Ammon's horn (tissue), 1 donor: ENCODE results near the gene PTPRD.

Experiments
- DNase-seq: peaks from one replicate; pipeline ENCODE4 v3.0.0-alpha.2; 2016; ENCODE audit warnings: low spot score

PTPRD gene

GRCh38 chr9:9752722-9753121 lies 860.1 kb downstream of the PTPRD start:
- DNase-seq: no peak

GRCh38 chr9:9751996-9752395 lies 860.8 kb downstream of the PTPRD start:
- no peak for DNase-seq

- DNase-seq: no peak
Observed at GRCh38 chr9:9750719-9751118, 862.1 kb downstream of the PTPRD start.

GRCh38 chr9:9749591-9749990 lies 863.2 kb downstream of the PTPRD start:
- DNase-seq: no peak

- DNase-seq: no peak
Observed at GRCh38 chr9:9747787-9748186, 865.0 kb downstream of the PTPRD start.

- no peak for DNase-seq
Observed at GRCh38 chr9:9746826-9747225, 866.0 kb downstream of the PTPRD start.

- no peak for DNase-seq
Observed at GRCh38 chr9:9743822-9744221, 869.0 kb downstream of the PTPRD start.

GRCh38 chr9:9730174-9730573 lies 882.6 kb downstream of the PTPRD start:
- DNase-seq: no peak

- DNase-seq: no peak
Observed at GRCh38 chr9:9729082-9729481, 883.7 kb downstream of the PTPRD start.

GRCh38 chr9:9719373-9720112 lies 893.3 kb downstream of the PTPRD start:
- DNase-seq: no peak

GRCh38 chr9:9718691-9719090 lies 894.1 kb downstream of the PTPRD start:
- no peak for DNase-seq

GRCh38 chr9:9679433-9679832 lies 933.4 kb downstream of the PTPRD start:
- DNase-seq: no peak

- no peak for DNase-seq
Observed at GRCh38 chr9:9674461-9674860, 938.3 kb downstream of the PTPRD start.

GRCh38 chr9:9670454-9670853 lies 942.3 kb downstream of the PTPRD start:
- no peak for DNase-seq

- no peak for DNase-seq
Observed at GRCh38 chr9:9645006-9645405, 967.8 kb downstream of the PTPRD start.

- no peak for DNase-seq
Observed at GRCh38 chr9:9631284-9631683, 981.5 kb downstream of the PTPRD start.

- DNase-seq: no peak
Observed at GRCh38 chr9:9625248-9625647, 987.6 kb downstream of the PTPRD start.

GRCh38 chr9:9623506-9623905 lies 989.3 kb downstream of the PTPRD start:
- no peak for DNase-seq

GRCh38 chr9:9621355-9621940 lies 991.4 kb downstream of the PTPRD start:
- no peak for DNase-seq

GRCh38 chr9:9620736-9621135 lies 992.1 kb downstream of the PTPRD start:
- DNase-seq: no peak

GRCh38 chr9:9615086-9615485 lies 997.7 kb downstream of the PTPRD start:
- no peak for DNase-seq

GRCh38 chr9:9614607-9615006 lies 998.2 kb downstream of the PTPRD start:
- DNase-seq: no peak

GRCh38 chr9:9612755-9613154 lies 1000.0 kb downstream of the PTPRD start:
- no peak for DNase-seq

GRCh38 chr9:9612270-9612669 lies 1000.5 kb downstream of the PTPRD start:
- DNase-seq: no peak
